LNCAP (cell line): Measurements from ENCODE around the gene UQCRQ.

ENCODE experiments used
- TF ChIP-seq, protein P1 (sequence below): fragments of 450-650 bp; IDR thresholded peaks from 2 replicates; pipeline ENCODE4 v1.5.1; 2017; ENCODE audit warnings: mild to moderate bottlenecking

Gene UQCRQ

GRCh38 chr5:132850066-132850465, 16.4 kb upstream of the UQCRQ start:
- TF ChIP-seq, protein P1, sequence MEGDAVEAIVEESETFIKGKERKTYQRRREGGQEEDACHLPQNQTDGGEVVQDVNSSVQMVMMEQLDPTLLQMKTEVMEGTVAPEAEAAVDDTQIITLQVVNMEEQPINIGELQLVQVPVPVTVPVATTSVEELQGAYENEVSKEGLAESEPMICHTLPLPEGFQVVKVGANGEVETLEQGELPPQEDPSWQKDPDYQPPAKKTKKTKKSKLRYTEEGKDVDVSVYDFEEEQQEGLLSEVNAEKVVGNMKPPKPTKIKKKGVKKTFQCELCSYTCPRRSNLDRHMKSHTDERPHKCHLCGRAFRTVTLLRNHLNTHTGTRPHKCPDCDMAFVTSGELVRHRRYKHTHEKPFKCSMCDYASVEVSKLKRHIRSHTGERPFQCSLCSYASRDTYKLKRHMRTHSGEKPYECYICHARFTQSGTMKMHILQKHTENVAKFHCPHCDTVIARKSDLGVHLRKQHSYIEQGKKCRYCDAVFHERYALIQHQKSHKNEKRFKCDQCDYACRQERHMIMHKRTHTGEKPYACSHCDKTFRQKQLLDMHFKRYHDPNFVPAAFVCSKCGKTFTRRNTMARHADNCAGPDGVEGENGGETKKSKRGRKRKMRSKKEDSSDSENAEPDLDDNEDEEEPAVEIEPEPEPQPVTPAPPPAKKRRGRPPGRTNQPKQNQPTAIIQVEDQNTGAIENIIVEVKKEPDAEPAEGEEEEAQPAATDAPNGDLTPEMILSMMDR = no peak

- TF ChIP-seq, protein P1 = no peak
Measured at GRCh38 chr5:132853323-132853722, 13.1 kb upstream of the UQCRQ start.

- TF ChIP-seq, protein P1 = no peak
Measured at GRCh38 chr5:132853790-132854189, 12.7 kb upstream of the UQCRQ start.

GRCh38 chr5:132854301-132854700, 12.1 kb upstream of the UQCRQ start:
- TF ChIP-seq, protein P1 = no peak

- TF ChIP-seq, protein P1 = no peak
Measured at GRCh38 chr5:132856011-132856410, 10.4 kb upstream of the UQCRQ start.

DNA sequence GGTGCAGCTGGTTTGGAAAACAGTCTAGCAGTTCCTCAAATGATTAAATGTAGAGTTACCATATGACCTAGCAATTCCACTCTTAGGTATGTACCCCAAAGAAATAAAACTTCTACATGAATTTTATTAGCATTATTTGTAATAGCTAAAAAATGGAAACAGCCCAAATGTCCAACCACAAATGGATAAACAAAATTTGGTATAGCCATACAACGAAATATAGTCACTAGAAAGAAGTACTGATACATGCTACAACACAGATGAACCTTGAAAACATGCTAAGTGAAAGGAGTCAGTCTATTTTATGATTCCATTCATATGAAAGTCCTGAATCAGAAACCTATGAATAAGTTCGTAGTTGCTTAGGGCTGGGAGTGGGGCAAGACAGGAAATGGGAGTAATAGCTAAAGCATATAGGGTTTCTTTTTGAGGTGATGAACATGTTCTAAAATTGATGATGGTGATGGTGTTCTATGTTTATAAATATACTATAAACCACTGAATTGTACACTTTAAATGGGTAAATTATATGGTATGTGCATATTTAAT, 6.5 kb upstream of the UQCRQ start:
- TF ChIP-seq, protein P1 = no peak

DNA sequence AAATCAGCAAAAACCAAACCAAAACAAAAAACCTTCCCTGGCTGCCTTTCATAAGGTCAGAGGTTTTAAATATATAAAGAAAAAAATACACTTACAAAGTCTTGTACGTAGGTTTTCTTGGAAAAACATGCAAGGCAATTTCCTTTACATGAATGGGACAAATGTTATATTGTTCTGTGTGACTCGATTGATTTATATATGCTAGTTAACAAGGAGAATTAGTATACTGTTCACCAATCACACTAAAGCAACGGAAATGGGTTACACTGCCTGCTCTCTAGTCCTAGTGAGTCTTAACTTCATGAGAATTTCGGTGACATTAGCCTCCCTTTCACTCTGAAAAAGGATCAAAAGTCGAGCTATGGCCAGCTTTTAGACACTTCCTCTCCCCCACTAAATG, 5.7 kb upstream of the UQCRQ start:
- TF ChIP-seq, protein P1 = no peak
